ENCODE measurements around the gene CLASP2.
"Not testable (repeated sequence)": the region's sequence is repeated elsewhere in the genome, so short reads cannot be mapped to it uniquely, and the experiment has no call there.

The CLASP2 gene

DNA sequence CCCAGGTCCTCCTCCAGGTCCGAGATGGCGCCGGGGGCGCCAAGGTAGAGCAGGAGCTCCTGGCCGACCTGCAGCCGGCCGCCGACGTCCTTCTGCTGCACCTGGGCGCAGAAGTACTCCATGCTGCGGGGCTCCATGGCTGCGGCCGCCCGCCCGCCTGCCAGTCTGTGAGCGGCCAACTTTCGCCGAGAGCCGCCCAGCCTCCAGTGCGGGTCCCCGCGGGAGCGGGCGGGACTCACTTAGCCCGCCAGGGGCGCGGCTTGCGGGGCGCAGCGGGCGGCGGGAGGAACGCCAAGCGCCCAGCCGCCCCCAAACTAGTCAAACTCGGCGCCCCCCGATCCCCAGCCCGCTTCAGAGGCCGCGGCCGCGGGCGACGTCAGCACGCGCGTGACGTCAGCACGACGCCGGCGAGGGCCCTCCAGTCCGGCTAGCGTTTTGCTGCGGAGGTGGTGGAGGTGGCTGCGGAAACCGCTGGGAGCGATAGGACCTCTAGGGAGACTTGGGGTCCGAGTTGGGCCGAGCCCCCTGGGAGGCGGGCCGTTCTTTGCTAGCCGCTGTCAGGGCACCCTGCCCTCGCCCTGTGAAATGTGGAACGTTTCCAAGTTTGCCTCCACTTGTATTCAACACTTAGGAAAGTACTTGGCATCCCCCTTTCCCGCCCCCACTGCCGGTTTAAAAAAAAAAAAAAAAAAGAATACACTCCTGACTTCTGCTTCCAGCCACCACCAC lies at the start of gene CLASP2:
Gene CLASP2, minus strand, starts transcription at position 389 of the 729 bp plus-strand sequence. Its CDS starts 252 bp downstream, at position 137.
- peak; percentile 86 for DNase-seq

DNA sequence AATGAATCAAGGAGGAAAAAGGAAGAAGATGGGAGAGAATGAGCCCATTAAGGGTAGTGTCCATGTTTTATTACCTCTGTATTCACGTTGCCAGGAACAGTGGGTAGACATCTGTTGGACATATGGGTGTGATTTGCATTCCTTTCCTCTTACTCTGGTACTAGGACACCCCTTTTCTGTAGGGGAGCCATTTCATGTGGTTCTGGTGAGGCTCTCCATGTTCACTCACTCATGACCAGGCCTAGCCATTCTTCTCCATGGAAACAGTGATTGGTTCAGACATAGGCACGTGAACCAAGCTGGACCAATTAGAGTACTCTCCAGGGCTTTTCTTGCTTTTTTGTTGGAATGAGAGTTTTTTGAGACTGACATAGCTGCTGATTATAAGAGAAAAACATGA lies 40.8 kb upstream of the CLASP2 start:
- DNase-seq = no peak

DNA sequence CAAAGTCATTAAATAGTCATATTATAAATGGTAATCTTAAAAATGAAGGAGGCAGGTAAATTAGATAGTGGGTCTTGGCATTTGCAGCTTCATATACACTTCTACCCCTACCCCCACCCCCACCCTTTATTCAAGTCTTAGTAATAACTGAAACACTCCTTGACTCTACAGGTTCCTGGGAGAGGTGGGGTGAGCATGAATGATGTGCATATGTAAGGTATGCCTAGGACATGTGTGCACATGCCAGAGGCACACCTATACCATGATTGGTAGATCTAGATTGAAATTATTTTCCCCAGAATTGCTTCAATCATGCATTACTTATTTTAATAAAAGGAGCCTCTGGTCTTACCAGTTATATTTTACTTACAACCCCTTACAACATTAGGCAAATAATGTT lies 40.2 kb upstream of the CLASP2 start:
- DNase-seq = no peak

DNA sequence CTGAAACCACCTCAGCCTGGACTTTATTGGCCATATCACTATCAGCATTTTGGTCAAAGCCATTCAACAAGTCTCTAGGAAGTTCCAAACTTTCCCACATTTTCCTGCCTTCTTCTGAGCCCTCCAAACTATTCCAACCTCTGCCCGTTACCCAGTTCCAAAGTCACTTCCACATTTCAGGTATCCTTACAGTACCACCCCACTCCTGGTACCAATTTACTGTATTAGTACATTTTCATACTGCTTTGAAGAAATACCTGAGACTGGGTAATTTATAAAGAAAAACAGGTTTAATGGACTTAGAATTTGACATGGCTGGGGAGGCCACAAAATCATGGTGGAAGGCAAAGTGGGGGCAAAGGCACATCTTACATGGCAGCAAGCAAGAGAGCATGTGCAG lies 36.3 kb upstream of the CLASP2 start:
- DNase-seq = not testable (repeated sequence)

DNA sequence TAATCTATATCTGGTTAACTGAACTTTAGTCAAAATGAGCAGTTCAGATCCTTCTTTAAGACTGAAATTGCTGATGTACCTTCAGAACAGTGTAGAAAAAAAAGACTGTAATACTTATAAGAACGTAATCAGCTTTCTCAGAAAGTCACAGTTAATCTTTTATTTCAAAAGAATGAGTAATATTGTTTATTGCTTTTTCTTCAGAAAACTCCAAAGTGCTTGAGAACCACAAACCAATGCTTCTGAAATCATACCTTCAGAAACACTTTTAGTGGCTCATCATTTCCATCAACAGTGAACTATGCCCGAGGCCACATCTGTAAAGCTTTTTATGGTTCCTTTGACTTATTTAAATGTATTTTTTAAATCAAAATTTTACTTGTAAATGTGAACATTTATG lies 33.3 kb upstream of the CLASP2 start:
- no peak for DNase-seq

DNA sequence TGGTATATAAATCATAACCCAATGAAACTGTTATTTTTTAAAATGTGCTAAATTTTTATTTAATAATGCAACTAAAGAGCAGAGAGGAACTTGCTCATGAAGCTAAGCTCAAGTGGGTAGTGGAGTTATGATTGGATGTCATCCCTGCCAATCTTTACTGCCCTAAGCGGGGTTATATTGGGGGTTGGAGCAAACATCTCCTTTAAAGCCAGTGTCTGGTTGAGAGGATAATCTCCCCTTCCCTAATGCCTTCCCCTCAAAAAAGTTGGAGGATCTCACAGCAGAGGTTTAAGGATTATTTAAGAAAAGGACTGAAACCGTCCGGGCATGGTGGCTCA lies 32.1 kb upstream of the CLASP2 start:
- DNase-seq = no peak

DNA sequence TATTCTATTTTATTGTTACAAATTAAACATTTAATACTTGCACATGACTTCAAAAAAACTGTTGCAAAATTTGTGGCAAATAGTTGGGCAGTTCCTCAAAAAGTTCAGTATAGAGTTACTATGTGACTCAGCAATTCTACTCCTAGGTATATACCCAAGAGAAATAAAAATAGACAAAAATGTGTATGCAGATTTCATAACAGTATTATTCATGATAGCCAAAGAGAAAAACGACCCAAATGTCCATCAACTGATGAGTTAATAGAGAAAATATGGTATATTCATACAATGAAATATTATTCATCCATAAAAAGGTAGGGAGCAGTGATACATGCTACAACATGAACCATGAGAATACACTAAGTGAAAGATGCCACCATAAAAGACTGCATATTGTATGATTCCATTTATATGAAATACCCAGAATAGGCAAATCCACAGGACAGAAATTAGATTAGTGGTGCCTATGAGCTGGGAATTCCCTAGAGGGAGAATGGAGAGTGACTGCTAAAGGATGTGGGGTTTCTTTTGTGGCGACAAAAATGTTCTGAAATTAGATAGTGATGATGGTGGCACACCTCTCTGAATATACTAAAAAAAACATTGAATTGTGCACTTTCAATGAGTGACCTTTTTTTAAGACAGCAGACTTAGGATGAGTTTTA lies 31.6 kb upstream of the CLASP2 start:
- DNase-seq = no peak

DNA sequence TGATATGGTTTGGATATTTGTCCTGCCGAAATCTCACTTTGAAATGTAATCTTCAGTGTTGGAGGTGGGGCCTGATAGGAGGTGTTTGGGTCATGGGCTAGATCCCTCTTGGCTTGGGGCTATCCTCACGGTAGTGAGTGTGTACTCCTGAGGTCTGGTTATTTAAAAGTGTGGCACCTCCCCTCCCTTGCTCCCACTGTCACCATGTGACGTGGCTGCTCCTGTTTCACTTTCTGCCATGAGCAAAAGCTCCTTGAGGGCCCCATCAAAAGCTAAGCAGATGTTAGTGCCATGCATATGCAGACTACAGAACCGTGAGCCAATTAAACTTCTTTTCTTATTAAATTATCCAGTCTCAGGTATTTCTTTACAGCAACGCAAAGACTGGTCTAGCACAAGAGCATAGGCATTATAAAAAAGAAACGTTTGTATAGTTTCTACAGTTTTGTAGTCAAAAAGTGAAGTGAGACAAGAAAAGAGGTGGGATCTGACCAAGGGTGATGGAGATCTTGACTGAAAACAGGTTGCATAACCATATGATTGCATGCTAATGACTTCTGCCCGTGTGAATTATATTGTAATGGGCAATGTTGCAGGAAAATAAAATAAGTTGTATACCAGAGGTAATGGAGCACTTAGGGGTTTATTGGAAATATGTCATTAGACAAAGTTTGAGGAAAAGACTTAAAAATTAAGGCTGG lies 28.5 kb upstream of the CLASP2 start:
- DNase-seq = no peak

DNA sequence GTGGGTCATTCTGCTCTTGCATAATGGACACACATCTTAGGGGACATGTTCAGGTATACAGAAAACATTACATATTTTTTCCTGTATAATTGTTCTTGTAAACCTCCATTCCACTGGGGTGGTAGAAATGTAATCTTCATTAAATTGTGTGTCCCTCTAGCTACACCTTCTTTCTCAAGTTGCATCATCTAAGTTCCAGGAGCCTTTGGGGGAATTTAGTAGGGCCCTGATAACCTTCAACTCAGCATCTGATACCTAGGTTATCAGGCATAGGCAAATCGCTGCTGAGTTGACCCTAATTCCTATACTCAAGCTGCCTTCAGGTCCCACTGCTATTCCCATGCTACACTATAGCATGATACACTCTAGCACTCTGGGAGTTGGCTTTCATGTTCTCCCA lies 19.1 kb upstream of the CLASP2 start:
- DNase-seq = no peak

DNA sequence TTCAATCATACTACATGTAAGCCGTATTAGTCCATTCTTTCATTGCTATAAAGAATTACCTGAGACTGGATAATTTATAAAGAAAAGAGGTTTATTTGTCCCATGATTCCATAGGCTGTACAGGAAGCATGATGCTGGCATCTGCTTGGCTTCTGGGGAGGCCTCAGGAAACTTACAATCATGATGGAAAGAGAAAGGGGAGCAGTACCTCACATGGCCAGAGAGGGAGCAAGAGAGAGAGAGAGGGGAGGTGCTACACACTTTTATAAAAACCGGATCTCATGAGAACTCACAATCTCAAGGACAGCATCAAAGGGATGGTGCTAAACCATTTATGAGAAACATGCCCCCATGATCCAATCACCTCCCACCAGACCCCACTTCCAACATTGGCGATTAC lies 14.3 kb upstream of the CLASP2 start:
- DNase-seq = no peak

DNA sequence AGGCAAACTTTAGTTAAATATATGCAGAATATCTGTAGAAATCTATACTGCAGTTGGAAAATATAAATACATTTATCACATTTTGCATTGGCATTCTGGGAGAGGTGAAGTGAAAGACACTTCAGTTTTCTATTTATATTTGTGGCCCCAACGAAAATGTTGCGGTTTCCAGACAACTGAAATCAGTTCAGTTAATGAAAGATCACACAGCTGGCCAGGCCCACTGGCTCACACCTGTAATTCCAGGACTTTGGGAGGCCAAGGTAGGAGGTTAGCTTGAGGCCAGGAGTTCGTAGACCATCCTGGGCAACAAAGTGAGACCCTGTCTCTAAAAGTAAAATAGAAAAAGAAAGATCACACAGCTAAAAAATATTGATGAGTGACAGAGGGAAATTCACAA lies 11.9 kb upstream of the CLASP2 start:
- no peak for DNase-seq

DNA sequence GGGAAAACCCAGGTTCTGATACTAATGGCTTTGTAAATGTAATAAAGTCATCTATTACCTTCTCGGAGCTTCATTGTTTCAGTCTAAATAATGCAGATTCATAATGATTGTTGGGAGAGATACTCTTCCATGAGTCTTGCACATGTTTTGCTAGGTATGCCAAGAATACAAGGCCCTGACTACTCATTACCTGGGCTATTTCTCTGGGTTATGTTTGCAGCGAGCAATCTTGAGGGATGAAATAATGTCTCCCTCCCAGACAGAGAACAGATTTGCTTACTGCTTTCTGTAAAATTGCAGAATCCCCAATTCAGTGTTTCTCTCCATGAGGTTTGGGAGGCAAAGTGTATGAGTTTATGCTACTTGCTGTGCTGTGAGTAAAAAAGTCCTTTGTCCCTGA lies 6.2 kb upstream of the CLASP2 start:
- no peak for DNase-seq

DNA sequence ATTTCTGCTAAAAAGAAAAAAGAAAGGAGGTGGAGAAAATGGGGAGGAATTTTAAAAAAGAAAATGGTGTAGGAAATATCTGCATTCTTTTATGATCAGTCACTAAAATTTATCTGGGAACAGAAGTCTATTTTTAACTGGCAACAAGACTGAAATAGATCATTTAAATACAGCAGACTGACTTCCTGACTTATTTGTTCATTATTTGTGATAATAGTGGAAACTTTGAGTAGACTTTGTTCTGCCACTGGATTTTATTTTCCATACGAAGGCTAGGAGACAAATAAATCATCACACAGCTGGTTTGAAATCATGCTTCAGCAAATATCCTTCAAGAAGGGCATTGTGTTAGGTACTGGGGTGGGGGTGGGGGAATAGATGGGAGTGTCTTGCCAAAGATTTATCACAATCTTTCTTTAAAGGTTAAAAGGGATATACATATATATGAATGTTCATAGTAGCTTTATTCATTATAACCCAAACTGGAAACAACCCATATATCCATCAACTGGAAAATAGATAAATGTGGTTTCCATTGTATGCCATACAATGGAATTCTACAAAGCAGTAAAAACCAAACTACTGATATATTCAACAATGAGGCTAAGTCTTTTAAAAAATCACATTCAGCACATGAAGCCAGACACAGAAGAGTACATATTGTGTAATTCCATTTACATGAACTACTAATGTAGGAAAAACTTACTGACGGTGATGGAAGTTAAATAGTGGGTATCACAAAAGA lies 4.7 kb upstream of the CLASP2 start:
- DNase-seq = no peak

DNA sequence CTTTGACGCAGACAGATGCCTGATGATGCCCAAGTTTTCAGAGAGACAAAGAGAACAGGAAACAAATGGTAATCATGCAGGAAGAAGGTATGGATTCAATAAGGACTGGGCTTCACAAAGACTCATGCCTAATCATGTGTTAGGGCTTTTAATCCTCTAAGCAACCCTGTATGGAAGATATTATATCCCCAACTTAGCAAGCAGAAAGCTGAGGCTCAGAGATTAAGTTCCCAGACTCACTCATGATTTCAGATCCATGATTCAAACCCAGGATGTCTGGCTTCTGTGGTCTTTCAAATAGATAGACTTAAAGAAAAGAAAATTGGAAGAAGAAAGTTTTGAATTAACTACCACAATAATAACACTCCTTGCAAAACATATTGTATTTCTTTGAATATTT lies 4.1 kb upstream of the CLASP2 start:
- DNase-seq = no peak

DNA sequence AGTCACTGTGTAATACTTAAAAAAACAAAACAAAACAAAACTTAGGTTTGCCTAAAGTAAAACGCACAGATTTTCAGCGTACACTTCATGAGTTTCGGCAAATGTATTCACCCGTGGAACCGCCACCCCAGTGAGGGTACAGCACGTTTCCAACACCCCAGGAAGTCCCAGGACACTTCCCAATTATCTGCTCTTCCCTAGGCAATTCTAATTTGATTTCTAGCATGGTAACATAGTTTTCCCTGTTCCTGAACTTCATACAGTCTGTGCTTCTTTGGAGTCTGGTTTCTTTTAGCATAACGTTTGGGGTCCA lies 497 bp upstream of the CLASP2 start:
- DNase-seq = no peak

DNA sequence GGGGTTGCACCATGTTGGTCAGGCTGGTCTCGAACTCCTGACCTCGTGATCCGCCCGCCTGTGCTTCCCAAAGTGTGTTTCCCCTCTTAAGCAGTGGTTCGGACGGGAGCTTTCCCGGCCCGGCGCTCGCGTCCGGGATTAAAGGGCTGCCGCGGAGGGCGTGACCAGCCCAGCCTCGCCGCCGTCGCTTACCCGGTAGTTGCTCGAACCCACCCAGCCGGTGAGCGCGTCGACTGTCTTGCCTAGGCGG lies 513 bp downstream of the CLASP2 start:
- peak; percentile 57 for DNase-seq

DNA sequence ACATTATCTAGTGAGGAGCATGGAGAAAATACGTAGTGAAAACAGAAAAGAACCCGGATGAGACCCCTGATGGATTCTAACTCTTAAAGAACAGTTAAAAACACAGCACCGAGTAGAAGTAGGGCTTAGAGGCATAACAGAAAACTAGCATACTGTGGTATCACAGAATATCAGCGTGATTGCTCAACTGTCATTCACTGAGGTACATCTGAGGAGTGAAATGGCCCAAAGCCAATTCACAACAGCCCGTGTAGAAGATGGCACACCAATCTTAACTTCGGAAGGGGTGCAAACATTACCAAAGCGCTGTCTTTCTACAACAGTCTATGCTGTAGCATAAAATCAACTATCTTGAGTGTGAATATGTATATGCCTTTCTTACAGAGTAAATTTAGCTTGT lies 1.8 kb downstream of the CLASP2 start:
- no peak for DNase-seq

DNA sequence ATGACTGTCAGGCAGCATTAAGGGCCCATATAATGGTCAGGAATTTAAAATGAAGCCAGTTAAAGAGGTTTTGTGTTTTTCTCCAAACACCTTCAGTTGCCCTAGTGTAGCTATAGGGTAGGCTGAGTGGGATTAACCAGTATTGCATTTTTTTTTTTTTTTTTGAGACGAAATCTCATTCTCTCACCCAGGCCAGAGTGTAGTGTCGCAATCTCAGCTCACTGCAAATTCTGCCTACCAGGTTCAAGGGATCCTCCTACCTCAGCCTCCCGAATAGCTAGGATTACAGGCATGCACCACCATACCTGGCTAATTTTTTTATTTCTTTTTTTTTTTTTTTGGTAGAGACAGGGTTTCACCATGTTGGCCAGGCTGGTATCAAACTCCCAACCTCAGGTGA lies 7.0 kb downstream of the CLASP2 start:
- DNase-seq = no peak

DNA sequence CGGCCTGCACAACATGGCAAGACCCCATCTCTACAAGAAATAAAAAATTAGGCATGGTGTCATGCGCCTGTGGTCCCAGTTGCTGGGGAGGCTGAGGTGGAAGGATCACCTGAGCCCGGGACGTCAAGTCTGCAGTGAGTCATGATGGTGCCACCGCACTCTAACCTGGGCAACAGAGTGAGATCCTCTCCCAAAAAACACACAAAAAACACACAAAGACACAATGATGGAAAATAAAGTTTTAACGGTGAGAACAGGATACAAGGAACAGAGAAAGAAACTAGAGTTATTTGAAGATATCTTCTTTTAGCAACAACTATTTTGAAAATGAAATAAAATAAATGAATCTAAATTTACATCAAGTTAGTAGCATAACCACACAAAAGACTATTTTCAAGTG lies 12.0 kb downstream of the CLASP2 start:
- no peak for DNase-seq

DNA sequence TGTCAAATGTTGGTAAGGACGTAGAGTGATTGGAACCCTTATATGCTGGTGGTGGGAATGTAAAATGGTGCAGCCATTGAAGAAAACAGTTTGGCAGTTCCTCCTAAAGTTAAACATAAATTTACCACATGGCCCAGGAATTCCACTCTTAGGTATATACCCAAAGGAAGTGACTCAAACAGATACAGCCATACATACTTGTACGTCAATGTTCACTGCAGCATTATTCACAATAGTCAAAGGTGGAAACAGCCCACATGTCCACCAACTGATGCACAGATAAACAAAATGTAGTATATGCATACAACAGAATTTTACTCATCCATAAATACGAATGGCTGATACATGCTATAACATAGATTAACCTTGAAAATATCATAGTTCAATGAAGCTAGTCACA lies 13.2 kb downstream of the CLASP2 start:
- no peak for DNase-seq

DNA sequence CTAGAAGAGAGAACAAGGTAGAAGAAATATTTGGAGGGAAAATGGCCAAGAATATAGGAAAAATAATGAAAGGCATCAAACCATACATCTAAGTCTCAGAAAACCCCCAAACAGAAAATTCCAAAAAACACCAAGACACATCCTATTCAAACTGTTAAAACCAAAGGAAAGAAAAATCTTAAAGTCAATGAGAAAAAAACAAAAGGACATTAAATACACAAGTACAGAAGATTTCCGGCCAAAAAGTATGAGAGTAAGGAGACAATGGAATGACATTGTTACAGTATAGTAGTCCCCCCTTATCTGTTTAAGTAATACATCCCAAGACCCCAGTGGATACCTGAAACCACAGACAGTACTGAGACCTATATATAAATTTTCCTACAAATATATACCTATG lies 18.8 kb downstream of the CLASP2 start:
- no peak for DNase-seq

DNA sequence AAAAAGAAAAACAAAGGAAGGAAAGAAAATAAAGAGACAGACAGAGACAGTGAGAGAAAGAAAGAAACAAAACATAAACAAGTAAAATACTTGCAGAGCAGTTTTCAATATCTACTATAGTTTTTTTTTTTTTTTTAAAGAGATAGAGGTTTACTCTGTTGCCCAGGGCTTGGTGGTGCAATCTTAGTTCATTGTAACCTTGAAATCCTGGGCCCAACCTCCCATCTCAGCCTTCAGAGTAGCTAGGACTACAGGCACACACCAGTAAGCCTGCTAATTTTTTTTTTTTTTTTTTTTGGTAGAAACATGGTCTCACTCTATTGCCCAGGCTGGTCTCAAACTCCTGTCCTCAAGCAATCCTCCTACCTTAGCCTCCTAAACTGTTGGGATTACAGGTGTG lies 23.1 kb downstream of the CLASP2 start:
- DNase-seq = no peak

DNA sequence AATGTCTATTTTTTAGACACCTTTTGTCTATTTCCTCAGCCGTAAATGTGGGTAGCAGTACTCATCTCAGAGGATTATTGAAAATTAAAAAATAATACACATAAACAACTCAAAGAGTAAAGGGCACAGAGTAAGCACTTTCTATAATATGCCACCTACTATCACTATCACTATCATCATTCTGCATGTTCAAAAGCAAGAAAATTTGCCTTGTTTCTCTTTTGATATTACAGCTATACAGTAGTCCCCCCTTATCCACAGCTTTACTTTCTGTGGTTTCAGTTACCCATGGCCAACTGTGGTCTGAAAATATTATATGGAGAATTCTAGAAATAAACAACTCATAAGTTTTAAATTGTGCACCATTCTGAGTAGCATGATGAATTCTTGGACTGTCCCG lies 27.7 kb downstream of the CLASP2 start:
- no peak for DNase-seq

DNA sequence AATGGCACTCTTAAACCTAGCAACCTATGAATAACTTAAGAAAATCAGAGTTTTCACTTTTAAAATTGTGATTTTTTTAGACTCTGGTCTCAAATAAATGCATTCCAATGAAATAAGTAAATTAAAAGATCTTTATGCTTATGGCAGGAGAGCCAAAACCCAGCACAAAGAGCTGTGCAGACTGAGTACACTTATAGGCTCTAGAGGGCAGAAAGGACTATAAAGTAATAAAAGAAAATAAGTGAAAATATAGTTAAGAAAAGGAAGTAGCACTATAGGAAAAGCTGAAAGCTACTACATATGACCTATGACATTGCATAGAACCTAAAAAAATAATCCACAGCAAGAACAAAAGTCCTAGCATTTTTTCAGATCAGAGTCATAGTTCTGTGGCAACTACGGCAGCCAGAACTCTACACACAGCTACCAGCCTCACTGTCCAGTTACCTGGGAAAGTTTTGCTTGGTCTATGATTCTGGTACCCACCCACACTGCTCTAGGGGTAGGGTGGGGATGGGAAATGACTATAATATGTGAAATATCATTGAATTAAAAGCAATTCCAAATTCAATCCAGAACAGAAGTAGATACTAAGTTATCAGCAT lies 30.5 kb downstream of the CLASP2 start:
- DNase-seq = no peak
